ENCODE data around the gene KCNC3. TPM values are rescaled to one million over a fixed set of nuclear protein-coding genes. Genes with fewer than 3 reads are reported as not detected.

KCNC3 gene
- total and polyA plus RNA-seq, 10 of the 15 experiments (the other 5 are each of a cell fraction or from before 2014, with no cell fraction given): 0.08 to 3.8 (median 0.44) TPM; not detected in 2

- no peak for TF ChIP-seq BCLAF1 (IDR thresholded peaks at IDR 0.05)
Observed at GRCh38 chr19:50378169-50378862, 49.1 kb upstream of the KCNC3 start (continued).

- POLR2A ChIA-PET: no interaction called here
- ATAC-seq (no peak), DNase-seq (ENCODE audit: low read depth, low spot score) (no peak), FAIRE-seq (no peak)
- Histone ChIP-seq H3K27me3 (replicated peaks in 1 of 2; ENCODE audit: control insufficient read depth in 2 of 2, insufficient read depth in 2 of 2, low read length in 1 of 2) (no peaks in the 10 kb centered on the region), H3K4me2 (ENCODE audit: control insufficient read depth, insufficient read depth) (peak overlapping the region; percentile 42; the same call in 1 of the 2 replicates), H3K27ac (ENCODE audit: control insufficient read depth, insufficient read depth) (no peak overlapping the region), H4K20me1 (ENCODE audit: control insufficient read depth, insufficient read depth) (no peaks in the 10 kb centered on the region), H3K36me3 (ENCODE audit: control insufficient read depth in 2 of 2, insufficient read depth in 2 of 2, low read length in 1 of 2) (peaks cover 5 to 16% of the 10 kb centered on the region in 2 experiments; a peak in 3 of 4 replicates), H2AFZ (ENCODE audit: control insufficient read depth, low read depth, low read length) (no peak overlapping the region), H3K9me3 (replicated peaks; ENCODE audit: control insufficient read depth, insufficient read depth, low read length) (no peaks in the 10 kb centered on the region), H3K4me1 (ENCODE audit: control insufficient read depth, insufficient read depth, low read length) (peaks cover 7% of the 10 kb centered on the region; the same call in 1 of the 2 replicates), H3K79me2 (ENCODE audit: control insufficient read depth, insufficient read depth, low read length) (peaks cover 5% of the 10 kb centered on the region), H3K4me3 (no peak overlapping the region), H3K9ac (ENCODE audit: control insufficient read depth, insufficient read depth, low read length) (no peak overlapping the region)
- CTCF ChIA-PET: interaction anchor here (1.9 kb wide), 1 partner anchor 83 kb away, joined by 11 read pairs; no protein-coding TSS in a partner anchor
- WGBS (ENCODE audit: insufficient coverage, insufficient replicate concordance, low lambda C conversion rate, missing lambda C conversion rate): 85% methylated on average over 9 of the region's 9 CpGs
- RAD21 ChIA-PET (ENCODE audit: unreplicated experiment): no interaction called here
- SMC1A ChIA-PET (ENCODE audit: uncharacterized antibody, unreplicated experiment): no interaction called here
- in situ Hi-C loops (cut with MboI): no loop called here
- intact Hi-C loops (cut with micrococcal nuclease; ENCODE audit: unreplicated experiment): no loop called here
- BruUV-seq (replicated peaks): no TSS peak
- TF ChIP-seq EZH2 (IDR thresholded peaks at IDR 0.05; ENCODE audit: borderline replicate concordance, control insufficient read depth, low read depth, low read length) (no peak), HDAC6 (IDR thresholded peaks at IDR 0.05; ENCODE audit: unreplicated experiment) (no peak), TBL1XR1 (IDR thresholded peaks at IDR 0.05; ENCODE audit: low read depth, low read length) (no peak), NRF1 (conservative IDR thresholded peaks at IDR 0.05; ENCODE audit: low read depth, low read length) (no peak), NR2C2 (IDR thresholded peaks at IDR 0.05; ENCODE audit: borderline replicate concordance, control insufficient read depth, insufficient read length, low read depth) (no peak), FOXK2 (IDR thresholded peaks at IDR 0.05) (no peak), POLR2A (IDR thresholded peaks at IDR 0.05; ENCODE audit: low read depth, low read length) (no peak), PKNOX1 (IDR thresholded peaks at IDR 0.05) (no peak), GATAD2B (conservative IDR thresholded peaks at IDR 0.05; ENCODE audit: low read depth) (no peak), FOXM1 (IDR thresholded peaks at IDR 0.05; ENCODE audit: low read depth, low read length) (no peak), CEBPZ (IDR thresholded peaks at IDR 0.05; ENCODE audit: low read depth, low read length) (no peak), SPI1 (IDR thresholded peaks at IDR 0.05; ENCODE audit: borderline replicate concordance, insufficient read depth, low read depth, low read length) (no peak), JUND (IDR thresholded peaks at IDR 0.05; ENCODE audit: low read depth, low read length) (no peak)
Observed at GRCh38 chr19:50377517-50377916, 48.3 kb upstream of the KCNC3 start.
